ENCODE results near the gene PRPF40B.

DNA sequence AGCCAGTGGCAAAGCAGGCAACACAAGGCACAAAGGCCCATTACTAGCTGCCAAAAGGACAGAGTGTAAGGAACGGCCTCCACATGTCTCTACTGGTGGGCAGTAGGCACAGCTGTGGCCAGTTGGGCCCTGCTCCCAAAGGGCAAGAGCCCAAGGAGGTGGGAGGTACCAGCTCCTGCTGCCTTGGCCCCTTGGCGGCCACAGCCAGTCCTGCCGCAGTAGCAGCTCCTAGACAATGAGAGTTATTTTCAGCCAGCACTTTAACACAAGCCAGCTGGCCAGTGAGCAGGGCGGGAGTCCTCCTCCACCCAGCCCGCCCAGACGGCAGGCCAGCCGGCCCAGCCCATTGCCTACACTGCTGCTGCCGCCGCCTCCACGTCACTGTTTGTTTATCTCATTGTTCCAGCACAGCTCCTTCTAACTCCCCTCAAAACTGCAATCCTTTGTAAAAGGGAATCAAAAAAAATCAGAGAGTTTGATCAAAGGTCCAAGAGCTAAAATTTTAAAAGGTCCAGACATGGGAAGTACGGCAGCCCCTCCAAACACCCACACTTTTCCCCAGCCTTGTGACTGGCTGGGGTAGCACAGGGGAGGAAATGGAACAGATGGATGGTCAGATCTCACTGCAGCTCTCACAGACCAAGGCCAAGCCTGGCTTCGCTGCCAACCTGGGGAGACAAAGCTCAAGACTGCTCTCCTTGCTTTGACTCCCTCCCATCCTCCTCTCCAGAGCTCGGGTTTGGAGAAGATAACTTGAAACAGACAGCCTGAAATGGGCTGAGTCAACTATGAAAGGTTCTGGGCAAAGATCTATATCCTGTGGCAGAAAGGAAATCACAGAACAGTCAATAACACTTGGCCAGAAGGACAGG lies 50.3 kb downstream of the PRPF40B start:
- TF ChIP-seq POLR2A (IDR thresholded peaks at IDR 0.05; ENCODE audit: extremely low read depth, insufficient read length) (no peak), MAX (IDR thresholded peaks at IDR 0.05; ENCODE audit: low read depth, low read length) (no peak), MYC (IDR thresholded peaks at IDR 0.05; ENCODE audit: low read depth, low read length) (no peak)
- TF ChIP-seq, protein P1, sequence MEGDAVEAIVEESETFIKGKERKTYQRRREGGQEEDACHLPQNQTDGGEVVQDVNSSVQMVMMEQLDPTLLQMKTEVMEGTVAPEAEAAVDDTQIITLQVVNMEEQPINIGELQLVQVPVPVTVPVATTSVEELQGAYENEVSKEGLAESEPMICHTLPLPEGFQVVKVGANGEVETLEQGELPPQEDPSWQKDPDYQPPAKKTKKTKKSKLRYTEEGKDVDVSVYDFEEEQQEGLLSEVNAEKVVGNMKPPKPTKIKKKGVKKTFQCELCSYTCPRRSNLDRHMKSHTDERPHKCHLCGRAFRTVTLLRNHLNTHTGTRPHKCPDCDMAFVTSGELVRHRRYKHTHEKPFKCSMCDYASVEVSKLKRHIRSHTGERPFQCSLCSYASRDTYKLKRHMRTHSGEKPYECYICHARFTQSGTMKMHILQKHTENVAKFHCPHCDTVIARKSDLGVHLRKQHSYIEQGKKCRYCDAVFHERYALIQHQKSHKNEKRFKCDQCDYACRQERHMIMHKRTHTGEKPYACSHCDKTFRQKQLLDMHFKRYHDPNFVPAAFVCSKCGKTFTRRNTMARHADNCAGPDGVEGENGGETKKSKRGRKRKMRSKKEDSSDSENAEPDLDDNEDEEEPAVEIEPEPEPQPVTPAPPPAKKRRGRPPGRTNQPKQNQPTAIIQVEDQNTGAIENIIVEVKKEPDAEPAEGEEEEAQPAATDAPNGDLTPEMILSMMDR (IDR thresholded peaks at IDR 0.05; ENCODE audit: low read depth, low read length) = no peak
